ENCODE results near the gene RNF151. TPM values are rescaled to one million over a fixed set of nuclear protein-coding genes. Genes with fewer than 3 reads are reported as not detected.

The RNF151 gene
- total and polyA plus RNA-seq, 2 donors (not counting 1 experiment from before 2014, with no cell fraction given) = 0.13 to 0.76 TPM

GRCh38 chr16:1923299-1924034, 43.2 kb upstream of the RNF151 start:
- Histone ChIP-seq H4K20me1 (ENCODE audit: control insufficient read depth, insufficient read depth, low read length, poor library complexity, severe bottlenecking) (no peaks in the 10 kb centered on the region), H3K9ac (ENCODE audit: low read length) (no peak overlapping the region), H3K4me2 (replicated peaks; ENCODE audit: low read depth, low read length, poor library complexity, severe bottlenecking) (no peak overlapping the region), H3K36me3 (replicated peaks in 1 of 2; ENCODE audit: control extremely low read depth in 1 of 2, control insufficient read depth in 1 of 2, extremely low read depth in 1 of 2, insufficient read depth in 2 of 2, low read length in 1 of 2) (no peaks in the 10 kb centered on the region), H3K27ac (ENCODE audit: low read length in 2 of 2) (no peak overlapping the region), H3K4me1 (ENCODE audit: control insufficient read depth in 2 of 2, insufficient read depth in 2 of 2, low read length in 2 of 2) (peaks cover 4 to 5% of the 10 kb centered on the region in 2 donors), H3K27me3 (replicated peaks in 1 of 4; ENCODE audit: control extremely low read depth in 1 of 4, control insufficient read depth in 3 of 4, insufficient read depth in 4 of 4, low read length in 3 of 4) (peaks cover 0 to 61% (median 19%) of the 10 kb centered on the region in 4 experiments), H2AFZ (ENCODE audit: insufficient read depth, low read depth, low read length, poor library complexity, severe bottlenecking) (no peak overlapping the region), H3K4me3 (ENCODE audit: control extremely low read depth in 1 of 5, extremely low read depth in 1 of 5, insufficient read depth in 1 of 5, low read depth in 2 of 5, low read length in 4 of 5) (no peak overlapping the region), H3K79me2 (ENCODE audit: control insufficient read depth, insufficient read depth, low read length) (no peaks in the 10 kb centered on the region), H3K9me3 (ENCODE audit: control extremely low read depth in 1 of 3, control insufficient read depth in 2 of 3, insufficient read depth in 1 of 3, low read length in 2 of 3) (peaks cover 0 to 6% (median 0%) of the 10 kb centered on the region in 3 donors)
- peaks cover 6% of the 10 kb centered on the region for H3K4me1 Mint-ChIP-seq
- ATAC-seq (ENCODE audit: low read depth) (no peak), DNase-seq (no peak)
- peaks cover 32% of the 10 kb centered on the region for H3K27me3 Mint-ChIP-seq
- intact Hi-C loops (cut with micrococcal nuclease) = no loop called here
- TF ChIP-seq CTCF (IDR thresholded peaks at IDR 0.05) = no peak
- no peak for TF ChIP-seq EZH2 (IDR thresholded peaks at IDR 0.05; ENCODE audit: borderline replicate concordance, insufficient read depth, low read depth, low read length, poor library complexity, severe bottlenecking)
- 6% methylated on average over 15 of the region's 24 CpGs for WGBS (ENCODE audit: insufficient coverage)
- no peaks in the 10 kb centered on the region for H3K9me3 Mint-ChIP-seq (ENCODE audit: insufficient read depth)
- H3K27ac Mint-ChIP-seq = no peak overlapping the region
- H3K4me3 Mint-ChIP-seq = no peak overlapping the region
- POLR2A ChIA-PET = no interaction called here
- CTCF ChIA-PET = interaction anchor here (1.2 kb wide), 1 partner anchor 9 kb away, joined by 3 read pairs; no protein-coding TSS in a partner anchor

DNA sequence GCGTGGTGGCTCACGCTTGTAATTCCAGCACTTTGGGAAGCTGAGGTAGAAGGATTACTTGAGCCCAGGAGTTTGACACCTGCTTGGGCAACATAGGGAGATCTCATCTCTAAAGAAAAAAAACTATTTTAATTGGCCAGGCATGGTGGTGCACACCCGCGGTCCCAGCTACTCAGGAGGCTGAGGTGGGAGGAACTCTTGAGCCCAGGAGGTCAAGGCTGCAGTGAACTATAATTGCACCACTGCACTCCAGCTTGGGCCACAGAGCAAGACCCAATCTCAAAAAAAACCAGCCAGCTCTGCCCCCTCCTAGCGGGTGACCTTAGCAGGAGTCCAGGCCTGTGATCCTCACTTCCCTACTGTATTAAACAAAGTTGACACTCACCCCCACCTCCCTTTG, 42.6 kb upstream of the RNF151 start:
- H3K4me2 ChIP-seq (replicated peaks; ENCODE audit: low read depth, low read length, poor library complexity, severe bottlenecking) = no peak overlapping the region
- no peaks in the 10 kb centered on the region for H3K79me2 ChIP-seq (ENCODE audit: control insufficient read depth, insufficient read depth, low read length)
- intact Hi-C loops (cut with micrococcal nuclease) = no loop called here
- Mint-ChIP-seq H3K27me3 (peaks cover 32% of the 10 kb centered on the region), H3K4me1 (peaks cover 7% of the 10 kb centered on the region), H3K27ac (no peak overlapping the region), H3K4me3 (no peak overlapping the region), H3K9me3 (ENCODE audit: insufficient read depth) (no peaks in the 10 kb centered on the region)
- no peaks in the 10 kb centered on the region for H3K36me3 ChIP-seq (replicated peaks in 1 of 2; ENCODE audit: control extremely low read depth in 1 of 2, control insufficient read depth in 1 of 2, extremely low read depth in 1 of 2, insufficient read depth in 2 of 2, low read length in 1 of 2)
- CTCF ChIA-PET = interaction anchor here (0.6 to 1.2 kb wide), 2 partner anchors 8 to 356 kb away, joined by 3 to 4 read pairs; no protein-coding TSS in a partner anchor
- peaks cover 5 to 6% of the 10 kb centered on the region in 2 donors for H3K4me1 ChIP-seq (ENCODE audit: control insufficient read depth in 2 of 2, insufficient read depth in 2 of 2, low read length in 2 of 2)
- peaks cover 0 to 55% (median 18%) of the 10 kb centered on the region in 4 experiments for H3K27me3 ChIP-seq (replicated peaks in 1 of 4; ENCODE audit: control extremely low read depth in 1 of 4, control insufficient read depth in 3 of 4, insufficient read depth in 4 of 4, low read length in 3 of 4)
- 78% methylated on average over 3 of the region's 5 CpGs for WGBS (ENCODE audit: insufficient coverage)
- peaks cover 0 to 6% (median 0%) of the 10 kb centered on the region in 3 donors for H3K9me3 ChIP-seq (ENCODE audit: control extremely low read depth in 1 of 3, control insufficient read depth in 2 of 3, insufficient read depth in 1 of 3, low read length in 2 of 3)
- H3K27ac ChIP-seq (ENCODE audit: low read length in 2 of 2) = no peak overlapping the region
- ATAC-seq (ENCODE audit: low read depth) (no peak), DNase-seq (no peak)
- no peak for TF ChIP-seq EZH2 (IDR thresholded peaks at IDR 0.05; ENCODE audit: borderline replicate concordance, insufficient read depth, low read depth, low read length, poor library complexity, severe bottlenecking)
- no peak for TF ChIP-seq CTCF (IDR thresholded peaks at IDR 0.05)
- no peak overlapping the region for H3K9ac ChIP-seq (ENCODE audit: low read length)
- no peak overlapping the region for H3K4me3 ChIP-seq (ENCODE audit: control extremely low read depth in 1 of 5, extremely low read depth in 1 of 5, insufficient read depth in 1 of 5, low read depth in 2 of 5, low read length in 4 of 5)
- no peaks in the 10 kb centered on the region for H4K20me1 ChIP-seq (ENCODE audit: control insufficient read depth, insufficient read depth, low read length, poor library complexity, severe bottlenecking)
- H2AFZ ChIP-seq (ENCODE audit: insufficient read depth, low read depth, low read length, poor library complexity, severe bottlenecking) = no peak overlapping the region
- POLR2A ChIA-PET = no interaction called here

Measured in B cell (primary cell).